ENCODE measurements around the gene ZBTB17. TPM values are rescaled to one million over a fixed set of nuclear protein-coding genes. Genes with fewer than 3 reads are reported as not detected.
"Not testable (repeated sequence)": the region's sequence is repeated elsewhere in the genome, so short reads cannot be mapped to it uniquely, and the experiment has no call there.

Gene ZBTB17
- total RNA-seq, result 24.1 and 33.8 TPM in 2 replicates

GRCh38 chr1:15975805-15976680, at the start of gene ZBTB17:
Gene ZBTB17, minus strand, starts transcription at chr1:15976101. Its CDS starts 27,606 bp downstream, at chr1:15948495.
- H3K27me3 ChIP-seq (ENCODE audit: control insufficient read depth, insufficient read depth, low read length), result no peaks in the 10 kb centered on the region
- H3K36me3 ChIP-seq (ENCODE audit: control insufficient read depth, insufficient read depth, low read length), result peaks cover 2% of the 10 kb centered on the region
- DNase-seq (ENCODE audit: low read depth), result peak; percentile 64
- TF ChIP-seq CTCF (IDR thresholded peaks at IDR 0.05; ENCODE audit: insufficient read depth, low read length, poor library complexity, severe bottlenecking), result no peak
- peak within 1 kb of the TSS; percentile 87 for H3K4me3 ChIP-seq (ENCODE audit: low read depth, low read length)

GRCh38 chr1:16023050-16023653, 47.3 kb upstream of the ZBTB17 start:
- no peak for DNase-seq (ENCODE audit: low read depth)
- Histone ChIP-seq H3K4me3 (ENCODE audit: low read depth, low read length) (no peak overlapping the region), H3K27me3 (ENCODE audit: control insufficient read depth, insufficient read depth, low read length) (peaks cover 55% of the 10 kb centered on the region), H3K36me3 (ENCODE audit: control insufficient read depth, insufficient read depth, low read length) (no peaks in the 10 kb centered on the region)
- TF ChIP-seq CTCF (IDR thresholded peaks at IDR 0.05; ENCODE audit: insufficient read depth, low read length, poor library complexity, severe bottlenecking), result no peak

GRCh38 chr1:16022393-16022792, 46.5 kb upstream of the ZBTB17 start:
- Histone ChIP-seq H3K27me3 (ENCODE audit: control insufficient read depth, insufficient read depth, low read length) (peaks cover 50% of the 10 kb centered on the region), H3K36me3 (ENCODE audit: control insufficient read depth, insufficient read depth, low read length) (no peaks in the 10 kb centered on the region), H3K4me3 (ENCODE audit: low read depth, low read length) (no peak overlapping the region)
- DNase-seq (ENCODE audit: low read depth), result no peak
- no peak for TF ChIP-seq CTCF (IDR thresholded peaks at IDR 0.05; ENCODE audit: insufficient read depth, low read length, poor library complexity, severe bottlenecking)

GRCh38 chr1:16021681-16022080, 45.8 kb upstream of the ZBTB17 start, which contains the start of gene CLCNKA:
Gene CLCNKA, plus strand, starts transcription at chr1:16022036. Its CDS starts 584 bp downstream, at chr1:16022620.
- peaks cover 47% of the 10 kb centered on the region for H3K27me3 ChIP-seq (ENCODE audit: control insufficient read depth, insufficient read depth, low read length)
- no peak for TF ChIP-seq CTCF (IDR thresholded peaks at IDR 0.05; ENCODE audit: insufficient read depth, low read length, poor library complexity, severe bottlenecking)

GRCh38 chr1:16020878-16021277, 45.0 kb upstream of the ZBTB17 start:
- DNase-seq (ENCODE audit: low read depth); H3K4me3 ChIP-seq (ENCODE audit: low read depth, low read length); H3K36me3 ChIP-seq (ENCODE audit: control insufficient read depth, insufficient read depth, low read length): not testable (repeated sequence)
- peaks cover 39% of the 10 kb centered on the region for H3K27me3 ChIP-seq (ENCODE audit: control insufficient read depth, insufficient read depth, low read length)

More at GRCh38 chr1:16021681-16022080, 45.8 kb upstream of the ZBTB17 start, which contains the start of gene CLCNKA:
- H3K36me3 ChIP-seq (ENCODE audit: control insufficient read depth, insufficient read depth, low read length), result no peaks in the 10 kb centered on the region
- no peak within 1 kb of the TSS for H3K4me3 ChIP-seq (ENCODE audit: low read depth, low read length)
- DNase-seq (ENCODE audit: low read depth), result no peak

GRCh38 chr1:16020325-16020724, 44.4 kb upstream of the ZBTB17 start:
- DNase-seq (ENCODE audit: low read depth), result no peak
- Histone ChIP-seq H3K27me3 (ENCODE audit: control insufficient read depth, insufficient read depth, low read length) (peaks cover 39% of the 10 kb centered on the region), H3K36me3 (ENCODE audit: control insufficient read depth, insufficient read depth, low read length) (no peaks in the 10 kb centered on the region), H3K4me3 (ENCODE audit: low read depth, low read length) (no peak overlapping the region)
- TF ChIP-seq CTCF (IDR thresholded peaks at IDR 0.05; ENCODE audit: insufficient read depth, low read length, poor library complexity, severe bottlenecking), result no peak

Data from kidney epithelial cell (primary cell).